CD14-positive monocyte (primary cell): ENCODE measurements around the gene STK32C. TPM values are rescaled to one million over a fixed set of nuclear protein-coding genes. Genes with fewer than 3 reads are reported as not detected.

Experiments
- DNase-seq, 3 donors: peaks; one replicate each; pipeline ENCODE4 v3.0.0-alpha.2; 2011 to 2022
- H2AFZ ChIP-seq: 2 replicates; pipeline ENCODE4 v1.6.0; 2012; ENCODE audit warnings: mild to moderate bottlenecking, low read depth, low read length, inconsistent platforms; ENCODE audit not compliant: insufficient read depth, poor library complexity, severe bottlenecking
- H3K27ac ChIP-seq, 2 donors: 1 replicate in 1 of 2; 2 replicates in 1 of 2; pipeline ENCODE4 v1.5.1; 2012 to 2013; ENCODE audit warnings: low read length in 2 of 2, control low read depth in 1 of 2, inconsistent platforms in 1 of 2, low read depth in 1 of 2, mild to moderate bottlenecking in 1 of 2
- H3K27me3 ChIP-seq, 2 donors: one replicate each; pipeline versions ENCODE4 v1.6.0 to v1.6.1; 2011 to 2013; ENCODE audit warnings: low read length in 2 of 2; ENCODE audit not compliant: control insufficient read depth in 2 of 2, insufficient read depth in 2 of 2
- H3K36me3 ChIP-seq, 2 donors: replicated peaks in 1 of 2; 1 replicate in 1 of 2; 2 replicates in 1 of 2; pipeline versions ENCODE4 v1.5.1 to v1.6.1; 2012 to 2013; ENCODE audit warnings: low read length in 2 of 2, control low read depth in 1 of 2, inconsistent platforms in 1 of 2, mild to moderate bottlenecking in 1 of 2; ENCODE audit not compliant: insufficient read depth in 2 of 2, control insufficient read depth in 1 of 2
- H3K4me1 ChIP-seq, 2 donors: 1 replicate in 1 of 2; 2 replicates in 1 of 2; pipeline versions ENCODE4 v1.5.1 to v1.6.1; 2012 to 2013; ENCODE audit warnings: low read length in 2 of 2, control low read depth in 1 of 2, inconsistent platforms in 1 of 2, mild to moderate bottlenecking in 1 of 2, moderate library complexity in 1 of 2; ENCODE audit not compliant: insufficient read depth in 2 of 2, control insufficient read depth in 1 of 2
- H3K4me2 ChIP-seq: replicated peaks from 2 replicates; pipeline ENCODE3; 2012; ENCODE audit warnings: low read length, moderate library complexity, mild to moderate bottlenecking; ENCODE audit not compliant: poor library complexity, severe bottlenecking; ENCODE audit errors: extremely low read depth
- H3K4me3 ChIP-seq, 3 experiments: fragments of 200-600 bp in 1 of 3; sonication (generic) in 1 of 3; replicated peaks in 1 of 3; 1 replicate in 2 of 3; 2 replicates in 1 of 3; pipeline ENCODE4 v1.5.1; 2011 to 2013; ENCODE audit warnings: low read length in 3 of 3, mild to moderate bottlenecking in 3 of 3, control low read depth in 2 of 3, low read depth in 2 of 3, inconsistent platforms in 1 of 3, moderate library complexity in 1 of 3
- H3K79me2 ChIP-seq: 2 replicates; pipeline ENCODE4 v1.6.0; 2012; ENCODE audit warnings: mild to moderate bottlenecking, control low read depth, inconsistent platforms, low read length, moderate library complexity; ENCODE audit not compliant: insufficient read depth
- H3K9ac ChIP-seq: 2 replicates; pipeline ENCODE4 v1.6.0; 2017; ENCODE audit warnings: low read length, mild to moderate bottlenecking; ENCODE audit not compliant: insufficient read depth, poor library complexity, severe bottlenecking
- H3K9me3 ChIP-seq, 2 donors: replicated peaks in 1 of 2; 1 replicate in 1 of 2; 2 replicates in 1 of 2; pipeline versions ENCODE4 v1.5.1 to v1.6.1; 2012 to 2013; ENCODE audit warnings: low read length in 2 of 2, control low read depth in 1 of 2; ENCODE audit not compliant: control insufficient read depth in 1 of 2, insufficient read depth in 1 of 2
- H4K20me1 ChIP-seq: 2 replicates; pipeline ENCODE4 v1.6.0; 2012; ENCODE audit warnings: mild to moderate bottlenecking, low read length, control low read depth, moderate library complexity; ENCODE audit not compliant: insufficient read depth
- H3K27ac Mint-ChIP-seq, 7 donors: one replicate each; pipeline ENCODE4 v1.8.0; 2020; ENCODE audit warnings: mild to moderate bottlenecking in 7 of 7, mixed read lengths in 7 of 7, moderate library complexity in 6 of 7, inconsistent platforms in 2 of 7
- H3K27me3 Mint-ChIP-seq, 3 donors: one replicate each; pipeline ENCODE4 v1.8.0; 2021 to 2022; ENCODE audit warnings: low read depth in 3 of 3, mild to moderate bottlenecking in 3 of 3, mixed read lengths in 3 of 3, moderate library complexity in 3 of 3, inconsistent platforms in 1 of 3
- H3K36me3 Mint-ChIP-seq, 2 donors: one replicate each; pipeline ENCODE4 v1.8.0; 2020; ENCODE audit warnings: mixed read lengths in 2 of 2, inconsistent platforms in 1 of 2, mild to moderate bottlenecking in 1 of 2
- H3K4me1 Mint-ChIP-seq: one replicate; pipeline ENCODE4 v1.8.0; 2020; ENCODE audit warnings: mild to moderate bottlenecking, mixed read lengths
- H3K4me3 Mint-ChIP-seq, 2 donors: one replicate each; pipeline ENCODE4 v1.8.0; 2020; ENCODE audit warnings: mild to moderate bottlenecking in 2 of 2, mixed read lengths in 2 of 2, moderate library complexity in 1 of 2
- H3K9me3 Mint-ChIP-seq, 7 donors: one replicate each; pipeline ENCODE4 v1.8.0; 2020 to 2022; ENCODE audit warnings: mixed read lengths in 7 of 7, mild to moderate bottlenecking in 6 of 7, moderate library complexity in 6 of 7, inconsistent platforms in 2 of 7
- WGBS: methylation state at CpG from one replicate; pipeline ENCODE4 v1.1.5; 2013; ENCODE audit warnings: missing lambda C conversion rate; ENCODE audit not compliant: insufficient coverage; 5-methylcytosine and 5-hydroxymethylcytosine counted together
- intact Hi-C, 2 donors: fragments of 100-400 bp; cut with micrococcal nuclease; formaldehyde crosslinking; loops; one replicate each; pipeline versions ENCODE4 v1.15.0 to v1.15.1; 2023
- polyA plus RNA-seq, 3 donors: library from polyadenylated mRNA; depleted of rRNA in 1 of 3; unstranded in 2 of 3; stranded (reverse) in 1 of 3; fragments of 300-500 nt in 2 of 3; fragments of >200 nt in 1 of 3; fragmentation: Illumina TruSeq in 2 of 3; gene quantifications; 1 replicate in 2 of 3; 2 replicates in 1 of 3; pipeline ENCODE4 v1.2.3, GENCODE V29; 2012 to 2021
- TF ChIP-seq, protein P1 (sequence below): fragments of 200-600 bp; IDR thresholded peaks from one replicate; pipeline ENCODE4 v1.8.0; 2022; ENCODE audit warnings: antibody characterized with exemption, mild to moderate bottlenecking

The STK32C gene
- polyA plus RNA-seq, 3 donors, result 13.6 to 22.8 (median 18.4) TPM

DNA sequence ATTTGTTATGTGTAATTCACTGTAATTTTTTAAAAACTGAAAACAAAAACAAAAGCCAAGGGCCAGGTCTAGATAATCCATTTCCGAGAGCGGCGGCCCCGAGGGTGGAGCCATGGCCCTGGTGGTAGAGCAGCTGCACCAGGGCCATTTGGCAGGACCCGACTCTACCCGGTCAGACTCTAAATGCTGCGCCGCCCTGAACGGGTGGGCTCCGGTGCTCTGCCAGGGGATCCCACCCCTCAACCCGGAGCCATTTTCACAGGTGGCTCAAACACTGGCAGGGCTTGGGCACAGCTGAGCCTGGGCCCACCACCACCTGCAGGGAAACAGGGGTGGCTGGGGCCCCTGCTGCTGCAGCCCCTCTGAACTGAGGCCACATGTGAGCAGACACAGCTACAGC is 64.1 kb downstream of the STK32C start:
- DNase-seq, result no peak
- no peaks in the 10 kb centered on the region for H3K9me3 ChIP-seq
- H3K4me1 ChIP-seq, result peaks cover 4 to 7% of the 10 kb centered on the region in 2 donors
- intact Hi-C loops, result no loop called here
- Mint-ChIP-seq H3K4me3 (no peak overlapping the region), H3K27me3 (peaks cover 0 to 7% (median 6%) of the 10 kb centered on the region in 3 donors), H3K9me3 (no peaks in the 10 kb centered on the region), H3K4me1 (peaks cover 5% of the 10 kb centered on the region), H3K27ac (no peak overlapping the region), H3K36me3 (peaks cover 11 to 12% of the 10 kb centered on the region in 2 donors)
- TF ChIP-seq, protein P1, sequence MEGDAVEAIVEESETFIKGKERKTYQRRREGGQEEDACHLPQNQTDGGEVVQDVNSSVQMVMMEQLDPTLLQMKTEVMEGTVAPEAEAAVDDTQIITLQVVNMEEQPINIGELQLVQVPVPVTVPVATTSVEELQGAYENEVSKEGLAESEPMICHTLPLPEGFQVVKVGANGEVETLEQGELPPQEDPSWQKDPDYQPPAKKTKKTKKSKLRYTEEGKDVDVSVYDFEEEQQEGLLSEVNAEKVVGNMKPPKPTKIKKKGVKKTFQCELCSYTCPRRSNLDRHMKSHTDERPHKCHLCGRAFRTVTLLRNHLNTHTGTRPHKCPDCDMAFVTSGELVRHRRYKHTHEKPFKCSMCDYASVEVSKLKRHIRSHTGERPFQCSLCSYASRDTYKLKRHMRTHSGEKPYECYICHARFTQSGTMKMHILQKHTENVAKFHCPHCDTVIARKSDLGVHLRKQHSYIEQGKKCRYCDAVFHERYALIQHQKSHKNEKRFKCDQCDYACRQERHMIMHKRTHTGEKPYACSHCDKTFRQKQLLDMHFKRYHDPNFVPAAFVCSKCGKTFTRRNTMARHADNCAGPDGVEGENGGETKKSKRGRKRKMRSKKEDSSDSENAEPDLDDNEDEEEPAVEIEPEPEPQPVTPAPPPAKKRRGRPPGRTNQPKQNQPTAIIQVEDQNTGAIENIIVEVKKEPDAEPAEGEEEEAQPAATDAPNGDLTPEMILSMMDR, result no peak
- H3K36me3 ChIP-seq, result no peaks in the 10 kb centered on the region
- H3K9ac ChIP-seq, result no peak overlapping the region
- 99% methylated on average over 11 of the region's 11 CpGs for WGBS
- no peak overlapping the region for H3K4me2 ChIP-seq
- no peak overlapping the region for H3K27ac ChIP-seq
- H3K79me2 ChIP-seq, result no peaks in the 10 kb centered on the region
- no peaks in the 10 kb centered on the region for H3K27me3 ChIP-seq
- H2AFZ ChIP-seq, result no peak overlapping the region
- H3K4me3 ChIP-seq, result no peak overlapping the region
- H4K20me1 ChIP-seq, result peaks cover 18% of the 10 kb centered on the region

DNA sequence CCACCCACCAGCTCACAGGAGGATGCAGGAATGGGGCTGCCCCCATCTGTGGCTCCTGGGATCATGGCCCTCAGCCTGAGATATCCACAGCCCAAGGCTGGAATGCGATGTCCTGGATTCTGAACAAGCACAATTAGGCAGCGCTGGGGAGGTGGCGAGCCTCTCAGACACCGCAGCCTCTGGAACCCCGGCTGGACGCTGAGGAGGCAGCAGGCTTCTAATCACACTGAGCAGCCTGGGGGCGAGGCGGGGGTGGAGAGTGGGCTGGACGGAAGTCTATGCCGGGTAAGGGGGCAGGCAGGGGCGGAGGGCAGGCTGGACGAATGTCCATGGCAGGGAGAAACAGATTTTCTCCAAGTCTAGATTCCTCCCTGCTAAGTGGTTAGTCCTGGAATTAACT is 64.6 kb downstream of the STK32C start:
- no peak overlapping the region for H3K27ac Mint-ChIP-seq
- H3K27ac ChIP-seq, result no peak overlapping the region
- no peaks in the 10 kb centered on the region for H3K9me3 Mint-ChIP-seq
- peaks cover 3 to 7% (median 6%) of the 10 kb centered on the region in 3 donors for H3K27me3 Mint-ChIP-seq
- no peak for DNase-seq
- peaks cover 15% of the 10 kb centered on the region for H4K20me1 ChIP-seq
- H3K4me3 Mint-ChIP-seq, result no peak overlapping the region
- peaks cover 0 to 2% of the 10 kb centered on the region in 2 donors for H3K4me1 ChIP-seq
- H3K27me3 ChIP-seq, result no peaks in the 10 kb centered on the region
- intact Hi-C loops, result no loop called here
- no peak overlapping the region for H3K9ac ChIP-seq
- peaks cover 6% of the 10 kb centered on the region for H3K4me1 Mint-ChIP-seq
- no peak overlapping the region for H3K4me2 ChIP-seq
- TF ChIP-seq, protein P1, result no peak
- H3K9me3 ChIP-seq, result no peaks in the 10 kb centered on the region
- peaks cover 13 to 15% of the 10 kb centered on the region in 2 donors for H3K36me3 Mint-ChIP-seq
- H3K4me3 ChIP-seq, result no peak overlapping the region
- no peaks in the 10 kb centered on the region for H3K36me3 ChIP-seq
- 94% methylated on average over 11 of the region's 12 CpGs for WGBS
- no peaks in the 10 kb centered on the region for H3K79me2 ChIP-seq
- no peak overlapping the region for H2AFZ ChIP-seq
